ENCODE data around the gene GNLY. TPM values are rescaled to one million over a fixed set of nuclear protein-coding genes. Genes with fewer than 3 reads are reported as not detected.

GNLY gene
- total and polyA plus RNA-seq, 9 donors = 0.46 to 10.8 (median 1.1) TPM

- Histone ChIP-seq H3K27me3 (no peaks in the 10 kb centered on the region), H3K4me1 (ENCODE audit: insufficient read depth) (no peaks in the 10 kb centered on the region), H3K36me3 (no peaks in the 10 kb centered on the region), H3K4me3 (no peak overlapping the region), H3K27ac (no peak overlapping the region), H3K9me3 (no peaks in the 10 kb centered on the region)
- 73 to 76% (median 74%) methylated on average over 5 of the region's 5 CpGs for WGBS, 3 donors
- no peak for DNase-seq
- intact Hi-C loops (cut with DNase I) = loop anchor here (2.0 to 10.0 kb wide), 6 partner anchors 44 to 346 kb away; no protein-coding TSS in a partner anchor
- TF ChIP-seq POLR2A (IDR thresholded peaks at IDR 0.05) (no peak), CTCF (IDR thresholded peaks at IDR 0.05) (no peak), EP300 (IDR thresholded peaks at IDR 0.05) (no peak)
Observed at GRCh38 chr2:85728342-85728741, 34.2 kb downstream of the GNLY start.

GRCh38 chr2:85728883-85729824 is 35.0 kb downstream of the GNLY start:
- no peaks in the 10 kb centered on the region for H3K4me1 ChIP-seq (ENCODE audit: insufficient read depth)
- no peaks in the 10 kb centered on the region for H3K27me3 ChIP-seq
- H3K4me3 ChIP-seq = no peak overlapping the region
- no peak overlapping the region for H3K27ac ChIP-seq
- DNase-seq = peak; percentile 87 to 94 (median 93)
- WGBS, 3 donors = 34 to 37% (median 35%) methylated on average over 26 of the region's 26 CpGs
- TF ChIP-seq POLR2A (IDR thresholded peaks at IDR 0.05) (peak; percentile 20), EP300 (IDR thresholded peaks at IDR 0.05) (no peak), CTCF (IDR thresholded peaks at IDR 0.05) (peak; percentile 92 to 94 (median 94))
- intact Hi-C loops (cut with DNase I) = loop anchor here (1.0 to 10.0 kb wide), 7 partner anchors 43 to 346 kb away; no protein-coding TSS in a partner anchor
- no peaks in the 10 kb centered on the region for H3K9me3 ChIP-seq
- H3K36me3 ChIP-seq = no peaks in the 10 kb centered on the region

- Histone ChIP-seq H3K27me3 (no peaks in the 10 kb centered on the region), H3K36me3 (no peaks in the 10 kb centered on the region), H3K4me1 (ENCODE audit: insufficient read depth) (no peaks in the 10 kb centered on the region), H3K4me3 (no peak overlapping the region), H3K9me3 (no peaks in the 10 kb centered on the region), H3K27ac (no peak overlapping the region)
- WGBS, 3 donors = 93 to 95% (median 93%) methylated on average over 10 of the region's 10 CpGs
- intact Hi-C loops (cut with DNase I) = loop anchor here (1.0 to 10.0 kb wide), 9 partner anchors 42 to 355 kb away; no protein-coding TSS in a partner anchor
- DNase-seq = no peak
- TF ChIP-seq POLR2A (IDR thresholded peaks at IDR 0.05) (no peak), EP300 (IDR thresholded peaks at IDR 0.05) (no peak), CTCF (IDR thresholded peaks at IDR 0.05) (no peak)
Observed at GRCh38 chr2:85729825-85730510, 35.8 kb downstream of the GNLY start.

GRCh38 chr2:85730686-85731230 is 36.6 kb downstream of the GNLY start:
- Histone ChIP-seq H3K4me3 (no peak overlapping the region), H3K4me1 (ENCODE audit: insufficient read depth) (no peaks in the 10 kb centered on the region), H3K36me3 (no peaks in the 10 kb centered on the region), H3K27me3 (no peaks in the 10 kb centered on the region), H3K9me3 (no peaks in the 10 kb centered on the region), H3K27ac (no peak overlapping the region)
- no peak for TF ChIP-seq POLR2A (IDR thresholded peaks at IDR 0.05)
- TF ChIP-seq CTCF (IDR thresholded peaks at IDR 0.05) = no peak
- TF ChIP-seq EP300 (IDR thresholded peaks at IDR 0.05) = no peak
- WGBS, 3 donors = 89 to 95% (median 95%) methylated on average over 10 of the region's 10 CpGs
- intact Hi-C loops (cut with DNase I) = loop anchor here in 2 of 4 donors (5.0 to 10.0 kb wide), 3 partner anchors 67 to 354 kb away; no protein-coding TSS in a partner anchor
- no peak for DNase-seq
